HL-60 (cell line): Measurements from ENCODE around the gene RAD18.

ENCODE experiments used
- CTCF ChIP-seq: IDR thresholded peaks from one replicate; pipeline ENCODE4 v1.5.1; 2011; ENCODE audit warnings: low read length, control low read depth, inconsistent platforms; ENCODE audit not compliant: insufficient read depth
- GABPA ChIP-seq: IDR thresholded peaks from 2 replicates; pipeline ENCODE4 v1.6.1; 2012; ENCODE audit warnings: low read depth
- POLR2AphosphoS5 ChIP-seq: IDR thresholded peaks from 2 replicates; pipeline ENCODE4 v1.6.1; 2012; ENCODE audit warnings: low read depth
- REST ChIP-seq: IDR thresholded peaks from 2 replicates; pipeline ENCODE4 v1.6.1; 2012; ENCODE audit warnings: low read depth; ENCODE audit not compliant: insufficient replicate concordance

GRCh38 chr3:8863891-8864290 lies 99.4 kb downstream of the RAD18 start:
- TF ChIP-seq CTCF = no peak
- TF ChIP-seq REST = no peak
- no peak for TF ChIP-seq POLR2AphosphoS5
- no peak for TF ChIP-seq GABPA
